IPS-20b (cell line): ENCODE results near the gene SIN3A.
A peak's percentile ranks its signal among the peaks of the same experiment; 100 is the strongest.
"Not testable (repeated sequence)": the region's sequence is repeated elsewhere in the genome, so short reads cannot be mapped to it uniquely, and the experiment has no call there.

Source experiments
- H3K27ac ChIP-seq: one replicate; pipeline ENCODE4 v1.5.1; 2013; ENCODE audit warnings: low read length
- H3K27me3 ChIP-seq: 2 replicates; pipeline ENCODE4 v1.6.1; 2013; ENCODE audit warnings: mild to moderate bottlenecking, low read length, inconsistent platforms; ENCODE audit not compliant: insufficient read depth
- H3K36me3 ChIP-seq: 2 replicates; pipeline ENCODE4 v1.6.1; 2013; ENCODE audit warnings: low read depth, mild to moderate bottlenecking, inconsistent platforms, low read length, moderate library complexity; ENCODE audit not compliant: insufficient read depth
- H3K4me1 ChIP-seq: 2 replicates; pipeline ENCODE4 v1.6.1; 2013; ENCODE audit warnings: mild to moderate bottlenecking, control low read depth, inconsistent platforms, low read length, moderate library complexity; ENCODE audit not compliant: insufficient read depth
- H3K4me3 ChIP-seq: 2 replicates; pipeline ENCODE4 v1.5.1; 2013; ENCODE audit warnings: mild to moderate bottlenecking, low read length, inconsistent platforms
- H3K9ac ChIP-seq: 2 replicates; pipeline ENCODE4 v1.6.1; 2013; ENCODE audit warnings: low read depth, mild to moderate bottlenecking, inconsistent platforms, low read length, moderate library complexity
- H3K9me3 ChIP-seq: 2 replicates; pipeline ENCODE4 v1.6.1; 2013; ENCODE audit warnings: mild to moderate bottlenecking, low read depth, low read length, inconsistent platforms; ENCODE audit not compliant: insufficient read depth

SIN3A gene

DNA sequence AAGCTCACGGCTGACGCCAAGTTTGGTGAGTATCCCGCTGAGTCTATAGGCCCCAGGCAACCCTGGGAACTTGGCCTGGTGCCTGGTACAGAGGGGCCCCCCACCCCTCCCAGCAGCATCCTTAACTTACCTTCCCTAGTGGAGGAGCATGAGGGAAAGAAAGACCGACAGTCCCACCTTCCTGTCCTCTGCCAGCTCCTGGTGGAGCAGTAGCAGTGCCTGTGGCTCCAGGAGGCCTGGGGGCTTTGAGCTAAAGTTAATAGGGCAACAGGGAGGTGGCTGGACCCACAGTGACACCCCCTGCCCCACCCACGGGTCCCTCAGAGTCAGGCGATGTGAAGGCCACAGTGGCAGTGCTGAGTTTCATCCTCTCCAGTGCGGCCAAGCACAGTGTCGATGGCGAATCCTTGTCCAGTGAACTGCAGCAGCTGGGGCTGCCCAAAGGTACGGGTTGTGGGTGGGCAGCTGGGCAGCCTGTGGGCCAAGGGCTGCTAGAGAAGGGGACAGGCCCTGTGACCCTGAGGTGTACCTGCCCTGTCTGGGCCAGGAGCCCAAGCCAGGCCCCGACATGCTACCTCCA, 112.7 kb downstream of the SIN3A start:
- Histone ChIP-seq H3K36me3 (peaks cover 22% of the 10 kb centered on the region), H3K9ac (no peak overlapping the region), H3K27ac (no peak overlapping the region), H3K9me3 (no peaks in the 10 kb centered on the region), H3K4me3 (no peak overlapping the region), H3K4me1 (peaks cover 4% of the 10 kb centered on the region; the same call in 1 of the 2 replicates), H3K27me3 (no peaks in the 10 kb centered on the region)

DNA sequence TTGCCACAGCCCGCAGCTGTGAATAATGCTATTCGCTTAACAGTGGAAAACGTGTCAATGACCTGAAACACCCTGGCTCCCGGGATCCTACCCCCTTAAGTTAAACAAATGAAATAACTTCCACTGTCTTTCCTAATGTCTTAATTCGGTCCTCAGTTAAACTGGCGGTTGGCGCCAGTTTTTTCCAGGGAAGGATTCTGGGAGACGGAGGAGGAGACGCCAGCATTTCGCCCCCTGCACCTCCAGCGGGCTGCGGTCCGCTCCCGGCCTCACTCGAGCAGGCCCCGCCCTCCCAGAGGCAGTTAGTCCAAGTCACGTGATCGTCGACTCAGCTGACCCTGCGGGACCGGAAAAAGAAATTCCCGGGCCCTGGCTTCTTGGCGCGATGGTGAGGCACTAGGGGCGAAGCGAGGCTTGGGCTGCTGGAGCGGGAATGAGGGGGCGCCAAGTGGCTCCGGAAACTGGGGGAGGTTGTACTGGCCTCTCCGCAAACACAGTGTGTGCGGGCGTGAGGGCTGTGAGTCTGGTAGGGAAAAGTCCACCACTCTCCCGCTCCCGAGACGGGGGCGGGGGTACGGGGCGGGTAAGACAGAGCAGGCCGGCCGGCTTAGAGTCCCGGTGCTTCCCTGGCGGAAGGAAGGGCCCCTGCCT, 115.7 kb downstream of the SIN3A start, which contains the start of gene COMMD4:
COMMD4 (plus strand) TSS at position 359 of the 651 bp plus-strand sequence; CDS start at position 386, 27 bp downstream.
- H3K4me3 ChIP-seq = peak within 1 kb of the TSS; percentile 98
- no peaks in the 10 kb centered on the region for H3K9me3 ChIP-seq
- H3K4me1 ChIP-seq = peaks cover 4% of the 10 kb centered on the region; the same call in 1 of the 2 replicates
- H3K36me3 ChIP-seq = peaks cover 15% of the 10 kb centered on the region
- no peaks in the 10 kb centered on the region for H3K27me3 ChIP-seq
- H3K9ac ChIP-seq = peak within 1 kb of the TSS; percentile 99
- peak within 1 kb of the TSS; percentile 74 for H3K27ac ChIP-seq

DNA sequence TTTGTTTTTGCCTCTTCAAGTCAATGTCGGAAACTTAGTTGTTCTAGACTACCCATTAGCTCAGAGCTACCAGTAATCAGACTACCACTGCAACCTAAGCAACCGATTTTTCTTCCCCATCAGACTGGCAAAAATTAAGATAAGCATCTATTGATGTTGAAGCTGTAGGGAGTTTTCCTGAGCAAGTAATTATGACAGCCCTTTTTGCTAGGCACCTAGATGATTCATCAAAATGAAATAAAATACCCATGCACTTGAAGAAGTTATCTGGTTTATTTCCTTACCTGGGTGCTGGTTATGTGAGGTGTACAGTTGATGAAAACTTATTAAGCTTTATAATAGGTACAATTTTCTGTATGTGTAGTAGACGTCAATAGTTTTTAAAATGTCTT, 116.2 kb downstream of the SIN3A start:
- Histone ChIP-seq H3K4me3 (peak overlapping the region; percentile 98), H3K9me3 (no peaks in the 10 kb centered on the region), H3K36me3 (peaks cover 12% of the 10 kb centered on the region), H3K9ac (peak overlapping the region; percentile 99; the same call in 1 of the 2 replicates), H3K4me1 (peaks cover 4% of the 10 kb centered on the region; the same call in 1 of the 2 replicates), H3K27ac (peak overlapping the region; percentile 26), H3K27me3 (no peaks in the 10 kb centered on the region)

DNA sequence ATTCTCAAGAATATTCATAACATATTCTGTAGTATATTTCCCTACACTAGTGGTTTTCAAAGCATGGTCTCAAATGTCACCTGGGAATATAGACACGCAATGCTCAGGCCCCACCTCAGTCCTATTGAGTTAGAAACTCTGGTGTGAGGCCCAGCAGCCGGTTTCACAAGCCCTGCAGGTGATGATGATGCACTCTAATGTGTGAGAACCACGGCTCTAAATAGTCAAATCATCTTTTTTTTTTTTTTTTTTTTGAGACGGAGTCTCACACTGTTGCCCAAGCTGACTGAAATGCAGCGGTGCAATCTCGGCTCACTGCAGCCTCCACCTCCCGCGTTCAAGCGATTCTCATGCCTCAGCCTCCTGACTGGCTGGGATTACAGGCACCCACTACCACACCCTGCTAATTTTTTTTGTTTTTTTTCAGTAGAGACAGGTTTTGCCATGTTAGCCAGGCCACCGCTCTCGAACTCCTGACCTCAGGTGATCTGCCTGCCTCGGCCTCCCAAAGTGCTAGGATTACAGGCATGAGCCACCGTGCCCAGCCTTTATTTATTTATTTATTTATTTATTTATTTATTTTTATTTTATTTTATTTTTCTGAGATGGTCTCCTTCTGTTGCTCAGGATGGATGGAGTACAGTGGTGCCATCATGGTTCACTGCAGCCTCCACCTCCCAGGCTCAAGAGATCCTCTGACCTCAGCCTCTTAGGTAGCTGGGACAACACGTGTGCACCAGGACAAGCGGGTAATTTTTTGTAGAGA, 117.7 kb downstream of the SIN3A start:
- not testable (repeated sequence) for H3K27ac ChIP-seq, H3K4me1 ChIP-seq

DNA sequence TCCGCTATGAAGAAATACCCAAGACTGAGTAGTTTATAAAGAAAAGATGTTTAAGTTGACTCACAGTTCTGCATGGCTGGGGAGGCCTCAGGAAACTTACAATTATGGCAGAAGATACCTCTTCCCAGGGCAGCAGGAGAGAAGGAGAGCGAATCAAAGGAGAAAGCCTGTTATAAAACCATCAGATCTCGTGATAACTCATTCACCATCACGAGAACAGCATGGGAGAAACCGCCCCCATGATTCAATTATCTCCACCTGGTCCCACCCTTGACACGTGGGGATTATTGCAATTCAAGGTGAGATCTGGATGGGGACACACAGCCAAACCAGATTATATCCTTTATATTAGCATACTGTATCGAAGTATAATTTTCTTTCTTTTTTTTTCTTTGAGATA, 119.4 kb downstream of the SIN3A start:
- H3K36me3 ChIP-seq, H3K4me1 ChIP-seq, H3K9me3 ChIP-seq, H3K9ac ChIP-seq, H3K27me3 ChIP-seq, H3K4me3 ChIP-seq, H3K27ac ChIP-seq: not testable (repeated sequence)

More for the DNA sequence above, 117.7 kb downstream of the SIN3A start:
- not testable (repeated sequence) for H3K36me3 ChIP-seq, H3K4me3 ChIP-seq, H3K9ac ChIP-seq, H3K27me3 ChIP-seq, H3K9me3 ChIP-seq

DNA sequence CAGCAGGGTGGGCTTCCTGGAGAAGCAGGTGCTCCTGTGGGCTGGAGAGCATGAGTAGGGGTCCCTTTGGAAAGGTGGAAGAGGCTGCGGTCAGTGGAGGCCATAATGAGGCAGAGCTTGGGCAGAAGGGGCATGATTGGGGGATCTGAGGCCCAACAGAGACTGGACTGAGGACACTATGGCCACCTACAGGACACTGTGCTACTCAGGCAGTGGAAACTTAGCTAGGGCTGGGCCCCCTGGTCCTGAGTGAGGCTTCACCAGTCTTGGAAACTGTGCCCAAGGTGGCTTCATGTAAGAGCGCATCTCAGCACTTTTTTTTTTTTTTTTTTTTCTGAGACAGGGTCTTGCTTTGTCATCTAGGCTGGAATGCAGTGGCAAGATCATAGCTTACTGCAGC, 121.9 kb downstream of the SIN3A start:
- H3K9ac ChIP-seq = no peak overlapping the region
- H3K4me1 ChIP-seq = no peaks in the 10 kb centered on the region
- H3K9me3 ChIP-seq = no peaks in the 10 kb centered on the region
- H3K27ac ChIP-seq = no peak overlapping the region
- no peaks in the 10 kb centered on the region for H3K27me3 ChIP-seq
- H3K36me3 ChIP-seq = no peaks in the 10 kb centered on the region
- H3K4me3 ChIP-seq = no peak overlapping the region

DNA sequence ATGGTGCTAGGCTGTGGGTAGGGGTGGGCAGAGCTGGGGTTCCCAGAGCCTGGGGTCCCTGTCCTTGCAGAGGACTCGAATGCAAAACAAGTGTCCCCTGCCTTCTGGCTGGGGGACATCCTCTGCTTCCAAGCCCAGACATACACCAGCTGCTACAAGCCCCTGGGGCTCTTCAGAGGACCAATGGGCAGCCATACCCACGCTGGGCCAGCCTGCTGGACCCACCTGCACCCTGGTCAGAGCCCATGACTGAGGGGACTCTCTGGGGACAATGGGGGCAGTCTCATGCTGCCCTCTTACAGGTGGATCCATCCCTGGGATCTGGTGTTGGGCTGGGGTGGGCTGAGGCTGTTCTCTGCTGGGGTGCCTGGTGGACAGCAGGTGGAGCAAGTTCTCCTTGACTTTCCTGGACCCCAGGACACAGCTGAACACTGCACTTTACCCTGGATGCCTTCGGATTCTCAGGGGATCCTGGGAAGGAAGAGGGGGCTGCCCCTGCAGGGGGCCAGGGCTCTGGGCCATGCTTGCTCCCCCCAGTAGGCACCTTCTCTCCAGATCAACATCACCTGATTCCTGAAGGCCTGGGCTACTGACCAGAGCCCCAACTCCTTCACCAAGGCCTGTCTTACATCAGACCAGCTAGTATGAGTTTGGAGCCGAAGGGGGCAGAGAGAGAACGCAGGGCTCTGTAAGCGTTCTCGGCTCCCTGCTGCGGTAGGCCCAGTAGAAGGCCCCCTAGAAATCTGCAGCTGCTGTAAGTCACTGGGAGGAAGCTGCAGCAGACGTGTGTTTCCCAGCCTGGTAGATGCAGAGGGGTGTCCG, 122.8 kb downstream of the SIN3A start:
- no peak overlapping the region for H3K9ac ChIP-seq
- no peak overlapping the region for H3K4me3 ChIP-seq
- no peak overlapping the region for H3K27ac ChIP-seq
- H3K36me3 ChIP-seq = no peaks in the 10 kb centered on the region
- H3K9me3 ChIP-seq = no peaks in the 10 kb centered on the region
- H3K4me1 ChIP-seq = no peaks in the 10 kb centered on the region
- no peaks in the 10 kb centered on the region for H3K27me3 ChIP-seq

DNA sequence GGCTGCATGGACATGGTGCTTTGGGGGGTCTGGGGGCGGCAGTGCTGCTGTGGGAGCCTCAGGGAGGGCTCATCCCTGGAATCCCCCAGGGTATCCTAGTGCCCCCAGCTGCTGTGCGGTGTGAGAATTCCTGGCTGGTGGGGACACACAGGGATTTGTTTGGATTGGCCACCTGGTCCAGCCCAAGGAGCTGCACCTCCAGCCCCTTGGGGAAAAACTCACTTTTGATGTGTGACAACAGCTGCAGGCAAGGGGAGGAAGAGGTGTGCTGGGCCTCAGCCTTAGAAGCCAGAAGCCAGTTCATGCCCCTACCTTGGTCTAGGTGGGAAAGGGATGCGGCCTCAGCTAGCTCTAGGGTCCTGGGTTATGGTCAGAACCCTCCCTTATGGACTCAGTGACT, 124.0 kb downstream of the SIN3A start:
- Histone ChIP-seq H3K4me3 (no peak overlapping the region), H3K36me3 (no peaks in the 10 kb centered on the region)

DNA sequence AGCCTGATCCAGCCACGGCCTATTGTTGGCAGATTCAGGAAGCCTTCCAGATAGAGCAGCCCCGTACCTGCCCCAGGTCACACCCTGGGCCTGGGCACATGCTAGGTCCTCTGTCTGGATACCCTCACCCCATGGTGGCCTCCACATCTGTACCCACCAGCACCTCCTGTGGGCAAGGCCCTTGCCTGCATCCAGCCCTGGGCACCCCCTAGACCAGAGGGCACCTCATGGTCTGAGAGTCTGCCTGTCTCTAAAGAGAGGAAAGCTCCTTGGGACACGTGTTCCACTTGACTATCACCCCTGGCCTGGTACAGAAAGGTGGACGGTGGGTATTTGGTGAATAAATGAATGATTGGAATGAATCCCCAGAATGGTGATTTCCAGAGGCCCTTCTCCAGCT, 124.5 kb downstream of the SIN3A start:
- H3K27me3 ChIP-seq = peaks cover 3% of the 10 kb centered on the region; the same call in 1 of the 2 replicates
- no peaks in the 10 kb centered on the region for H3K9me3 ChIP-seq
- H3K4me3 ChIP-seq = no peak overlapping the region
- H3K4me1 ChIP-seq = no peaks in the 10 kb centered on the region
- no peak overlapping the region for H3K27ac ChIP-seq
- H3K36me3 ChIP-seq = no peaks in the 10 kb centered on the region
- no peak overlapping the region for H3K9ac ChIP-seq

More for the DNA sequence above, 124.0 kb downstream of the SIN3A start:
- no peaks in the 10 kb centered on the region for H3K9me3 ChIP-seq
- no peak overlapping the region for H3K27ac ChIP-seq
- H3K9ac ChIP-seq = no peak overlapping the region
- no peaks in the 10 kb centered on the region for H3K27me3 ChIP-seq
- no peaks in the 10 kb centered on the region for H3K4me1 ChIP-seq

DNA sequence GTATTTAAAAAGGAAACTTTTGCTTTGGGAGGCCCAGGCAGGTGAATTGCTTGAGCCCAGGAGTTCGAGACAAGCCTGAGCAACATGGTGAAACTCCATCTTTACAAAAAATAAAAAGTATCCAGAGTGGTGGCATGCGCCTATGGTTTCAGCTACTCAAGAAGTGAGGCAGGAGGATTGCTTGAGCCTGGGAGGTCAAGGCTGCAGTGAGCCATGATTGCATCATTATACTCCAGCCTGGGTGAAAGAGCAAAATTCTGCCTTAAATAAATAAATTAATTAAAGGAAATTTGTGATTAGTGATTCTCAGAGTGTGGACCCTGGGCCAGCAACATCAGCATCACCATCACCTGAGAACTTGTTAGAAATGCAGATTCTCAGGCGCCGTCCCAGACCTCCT, 125.6 kb downstream of the SIN3A start:
- no peak overlapping the region for H3K9ac ChIP-seq
- H3K27ac ChIP-seq = no peak overlapping the region
- H3K4me1 ChIP-seq = no peaks in the 10 kb centered on the region
- no peak overlapping the region for H3K4me3 ChIP-seq
- H3K36me3 ChIP-seq = no peaks in the 10 kb centered on the region
- no peaks in the 10 kb centered on the region for H3K9me3 ChIP-seq
- peaks cover 7% of the 10 kb centered on the region for H3K27me3 ChIP-seq

DNA sequence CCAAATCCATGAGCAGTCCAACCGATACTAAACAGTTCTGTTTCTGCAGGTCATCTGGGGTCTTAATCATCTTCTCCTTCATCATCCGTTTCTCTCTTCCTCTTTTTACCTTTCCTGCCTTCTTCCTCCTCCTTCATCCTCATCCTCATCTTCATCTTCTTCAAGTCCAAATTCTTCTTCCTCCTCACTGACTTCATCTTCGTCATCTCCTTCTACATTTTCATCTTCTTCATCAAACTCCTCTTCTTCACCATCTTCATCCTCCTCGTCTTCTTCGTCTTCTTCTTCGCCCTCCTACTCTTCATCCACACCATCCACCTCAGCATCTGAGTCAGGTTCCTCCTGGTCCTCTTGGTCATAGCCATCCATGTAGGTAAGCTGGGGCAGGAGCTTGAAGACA, 129.8 kb downstream of the SIN3A start:
- H3K4me3 ChIP-seq = no peak overlapping the region
- H3K27ac ChIP-seq = no peak overlapping the region
- no peaks in the 10 kb centered on the region for H3K4me1 ChIP-seq
- no peaks in the 10 kb centered on the region for H3K9me3 ChIP-seq
- H3K36me3 ChIP-seq = no peaks in the 10 kb centered on the region
- H3K27me3 ChIP-seq = peaks cover 7% of the 10 kb centered on the region
- no peak overlapping the region for H3K9ac ChIP-seq
